Karpas-422 (cell line): ENCODE data around the gene RFNG. TPM values are rescaled to one million over a fixed set of nuclear protein-coding genes. Genes with fewer than 3 reads are reported as not detected.

Experiments
- DNase-seq: peaks from one replicate; pipeline ENCODE4 v3.0.0-alpha.2; 2015
- H2AFZ ChIP-seq: fragments of 200-600 bp; sonication (generic); 2 replicates; pipeline ENCODE4 v1.6.1; 2014; ENCODE audit warnings: antibody characterized with exemption, low read length, mixed read lengths
- H3K27ac ChIP-seq: fragments of 200-600 bp; sonication (generic); 2 replicates; pipeline ENCODE4 v1.5.1; 2014; ENCODE audit warnings: mild to moderate bottlenecking, low read length, moderate library complexity
- H3K27me3 ChIP-seq: fragments of 200-600 bp; sonication (generic); 2 replicates; pipeline ENCODE4 v1.6.1; 2014; ENCODE audit warnings: low read length, mixed read lengths
- H3K36me3 ChIP-seq: fragments of 200-600 bp; sonication (generic); 2 replicates; pipeline ENCODE4 v1.6.1; 2014; ENCODE audit warnings: low read length, mixed read lengths; ENCODE audit not compliant: insufficient read depth
- H3K4me1 ChIP-seq: fragments of 200-600 bp; sonication (generic); 2 replicates; pipeline ENCODE4 v1.6.1; 2014; ENCODE audit warnings: mild to moderate bottlenecking, low read length, mixed read lengths
- H3K4me2 ChIP-seq: fragments of 200-600 bp; sonication (generic); 2 replicates; pipeline ENCODE4 v1.6.1; 2014; ENCODE audit warnings: low read length, low read depth, mild to moderate bottlenecking; ENCODE audit not compliant: poor library complexity, severe bottlenecking
- H3K4me3 ChIP-seq: fragments of 200-600 bp; sonication (generic); 2 replicates; pipeline ENCODE4 v1.5.1; 2014; ENCODE audit warnings: mild to moderate bottlenecking, antibody characterized with exemption, low read length, mixed read lengths
- H3K79me2 ChIP-seq: fragments of 200-600 bp; sonication (generic); 2 replicates; pipeline ENCODE4 v1.6.1; 2014; ENCODE audit warnings: mild to moderate bottlenecking, low read length, mixed read lengths
- H3K9ac ChIP-seq: fragments of 200-600 bp; sonication (generic); 2 replicates; pipeline ENCODE4 v1.6.0; 2014; ENCODE audit warnings: low read length
- H3K9me2 ChIP-seq: fragments of 200-600 bp; sonication (generic), shearing (Covaris generic); replicated peaks from 2 replicates; pipeline ENCODE4 v1.6.0; 2014; ENCODE audit warnings: mild to moderate bottlenecking, low read length, moderate library complexity; ENCODE audit not compliant: insufficient read depth
- H3K9me3 ChIP-seq: fragments of 300-700, 200-600 bp; sonication (generic); 2 replicates; pipeline ENCODE4 v1.6.1; 2014; ENCODE audit warnings: low read length, mixed read lengths
- H4K20me1 ChIP-seq: fragments of 200-600 bp; sonication (generic); 2 replicates; pipeline ENCODE4 v1.6.1; 2014; ENCODE audit warnings: mild to moderate bottlenecking, antibody characterized with exemption, low read length, low read depth; ENCODE audit not compliant: insufficient read depth
- total RNA-seq: library from RNA; depleted of rRNA; stranded (reverse); fragments of >200 nt; shearing (Covaris generic); gene quantifications from 2 replicates; pipeline ENCODE4 v1.2.3, GENCODE V29; 2014; ENCODE audit warnings: low replicate concordance

The RFNG gene
- total RNA-seq, 1 experiment from 2014 or later: 16.5 TPM

DNA sequence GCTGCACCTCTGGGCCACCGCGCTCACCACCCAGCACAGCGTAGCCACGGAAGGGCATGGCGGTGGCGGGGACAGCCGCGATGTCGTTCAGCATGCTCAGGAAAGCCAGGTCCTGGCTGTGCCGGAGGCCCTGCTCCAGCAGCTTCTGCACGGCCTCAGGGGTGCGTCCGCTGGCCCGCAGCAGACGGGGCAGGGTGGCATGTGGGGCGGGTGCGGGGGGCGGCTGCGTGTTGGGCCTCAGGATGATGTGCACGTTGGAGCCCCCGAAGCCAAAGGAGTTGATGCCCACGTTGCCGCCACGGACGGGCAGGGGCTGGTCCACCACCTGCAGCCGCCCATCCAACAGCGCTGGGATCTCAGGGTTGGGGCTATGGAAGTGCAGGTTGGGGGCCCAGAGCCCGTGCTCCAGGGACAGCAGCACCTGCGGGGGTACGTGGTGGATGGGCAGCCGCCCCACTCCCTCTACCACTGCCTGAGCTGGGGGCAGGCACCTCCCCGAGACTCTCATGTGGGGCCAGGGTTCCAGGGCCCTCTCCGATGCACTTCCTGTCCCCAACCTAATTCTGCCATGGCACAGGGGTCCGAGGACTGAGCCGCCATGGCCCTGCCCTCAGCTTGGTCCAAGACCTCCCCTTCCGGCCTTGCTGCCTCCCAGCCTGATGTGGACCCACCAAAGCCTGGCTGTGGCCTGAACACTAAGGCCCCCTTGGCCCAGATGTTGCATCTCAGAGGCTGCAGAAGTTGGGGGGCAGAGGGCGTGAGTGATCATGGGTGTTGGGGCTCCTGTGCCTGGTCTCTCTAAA lies 39.9 kb upstream of the RFNG start:
- H2AFZ ChIP-seq: no peak overlapping the region
- H3K36me3 ChIP-seq: peaks cover 20% of the 10 kb centered on the region
- no peak overlapping the region for H3K4me2 ChIP-seq
- peaks cover 42% of the 10 kb centered on the region for H4K20me1 ChIP-seq
- H3K9ac ChIP-seq: no peak overlapping the region
- no peaks in the 10 kb centered on the region for H3K27me3 ChIP-seq
- H3K79me2 ChIP-seq: peaks cover 21% of the 10 kb centered on the region
- no peaks in the 10 kb centered on the region for H3K9me2 ChIP-seq
- H3K27ac ChIP-seq: no peak overlapping the region
- no peaks in the 10 kb centered on the region for H3K9me3 ChIP-seq
- DNase-seq: no peak
- no peak overlapping the region for H3K4me3 ChIP-seq
- H3K4me1 ChIP-seq: peaks cover 7% of the 10 kb centered on the region

DNA sequence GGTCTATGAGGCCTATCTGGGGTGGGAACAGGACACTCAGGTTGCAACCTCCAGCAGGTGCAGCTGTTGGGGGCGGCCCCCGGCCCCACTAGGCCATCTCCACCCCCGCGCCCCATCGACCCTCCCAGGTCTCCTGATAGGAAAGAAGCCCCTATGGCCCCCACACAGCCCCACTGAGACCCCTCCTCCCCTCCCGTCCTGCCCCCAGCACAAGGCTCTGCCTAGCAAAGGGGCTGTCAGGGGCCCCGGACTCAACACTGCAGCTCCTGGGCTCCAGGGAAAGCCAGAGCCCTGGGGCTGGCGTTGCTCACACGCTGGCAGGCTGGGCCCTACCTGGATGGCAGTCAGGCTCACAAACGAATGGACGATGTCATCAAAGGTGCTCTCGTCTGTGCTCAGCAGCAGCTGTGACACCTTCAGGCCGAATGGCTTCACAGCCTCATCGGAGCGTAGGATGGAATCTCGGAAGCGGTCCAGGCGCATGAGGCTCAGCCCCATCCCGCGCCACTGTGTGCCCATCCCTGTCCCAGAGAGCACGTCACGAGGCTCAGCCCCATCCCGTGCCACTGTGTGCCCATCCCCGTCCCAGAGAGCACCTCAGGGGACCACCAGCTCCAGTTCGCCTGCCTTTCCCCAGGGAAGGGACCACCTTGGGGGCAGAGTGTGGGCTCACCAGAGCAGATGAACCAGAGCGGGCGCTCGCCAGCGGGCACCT lies 39.1 kb upstream of the RFNG start:
- H3K4me2 ChIP-seq: no peak overlapping the region
- H3K27me3 ChIP-seq: no peaks in the 10 kb centered on the region
- H3K4me3 ChIP-seq: no peak overlapping the region
- no peaks in the 10 kb centered on the region for H3K9me2 ChIP-seq
- no peak overlapping the region for H3K9ac ChIP-seq
- H3K36me3 ChIP-seq: peaks cover 15% of the 10 kb centered on the region
- peaks cover 14% of the 10 kb centered on the region for H3K79me2 ChIP-seq
- no peak overlapping the region for H2AFZ ChIP-seq
- no peaks in the 10 kb centered on the region; the same call in 1 of the 2 replicates for H3K4me1 ChIP-seq
- no peak for DNase-seq
- no peak overlapping the region for H3K27ac ChIP-seq
- H3K9me3 ChIP-seq: no peaks in the 10 kb centered on the region
- peaks cover 40% of the 10 kb centered on the region for H4K20me1 ChIP-seq

- Histone ChIP-seq H3K9me2 (no peaks in the 10 kb centered on the region), H3K27ac (no peak overlapping the region), H3K36me3 (peaks cover 11% of the 10 kb centered on the region), H2AFZ (no peak overlapping the region), H3K9ac (no peak overlapping the region), H3K27me3 (no peaks in the 10 kb centered on the region), H3K4me1 (no peaks in the 10 kb centered on the region), H3K79me2 (peaks cover 6% of the 10 kb centered on the region), H3K4me2 (no peak overlapping the region), H3K9me3 (no peaks in the 10 kb centered on the region), H4K20me1 (peaks cover 32% of the 10 kb centered on the region; the same call in 1 of the 2 replicates), H3K4me3 (no peak overlapping the region)
- DNase-seq: no peak
These were observed 38.3 kb upstream of the RFNG start for GRCh38 chr17:82089723-82090548.

DNA sequence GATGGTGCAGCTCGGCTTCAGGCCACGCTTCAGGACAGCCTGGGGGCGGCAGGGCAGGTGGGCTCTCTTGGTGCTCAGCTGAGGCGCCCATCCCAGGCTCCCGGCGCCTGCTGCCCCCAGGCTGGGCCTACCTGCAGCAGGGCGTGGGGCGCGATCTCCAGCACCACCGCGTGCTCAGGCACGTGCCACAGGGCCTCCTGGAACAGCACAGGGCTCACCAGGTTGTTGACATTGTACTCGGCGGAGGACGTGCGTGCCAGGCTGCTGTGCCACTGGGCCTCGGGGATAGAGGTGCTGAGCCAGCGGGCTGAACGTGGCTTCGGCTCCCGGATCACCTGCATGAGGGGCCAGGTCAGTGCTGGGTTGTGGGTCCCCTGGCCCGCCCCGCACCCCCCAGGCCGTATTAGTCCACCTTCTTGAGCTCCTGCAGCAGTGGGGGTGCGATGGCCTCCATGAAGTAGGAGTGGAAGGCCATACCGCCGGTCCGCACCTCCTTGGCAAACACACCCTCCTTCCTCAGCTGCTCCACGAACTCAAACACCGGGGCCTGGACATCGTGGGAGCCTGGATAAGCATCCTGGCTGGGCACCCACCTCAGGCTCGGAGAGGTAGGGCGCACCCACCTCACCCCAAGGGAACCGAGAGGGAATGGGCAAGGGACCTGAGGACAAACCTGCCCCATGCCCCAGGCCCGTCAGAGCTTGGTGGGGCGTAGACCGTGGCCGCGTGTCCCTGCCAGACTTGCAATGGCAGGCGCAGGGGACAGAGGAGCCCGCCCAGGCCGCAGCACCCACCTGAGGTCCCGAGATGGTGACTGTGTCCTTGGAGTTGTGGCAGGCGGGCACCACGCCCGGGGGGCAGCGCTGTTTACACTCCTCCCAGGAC lies 37.5 kb upstream of the RFNG start:
- H3K9me2 ChIP-seq: no peaks in the 10 kb centered on the region

GRCh38 chr17:82087961-82088837 lies 36.6 kb upstream of the RFNG start:
- Histone ChIP-seq H4K20me1 (peaks cover 37% of the 10 kb centered on the region; the same call in 1 of the 2 replicates), H3K9me2 (no peaks in the 10 kb centered on the region), H3K27ac (no peak overlapping the region), H3K79me2 (no peaks in the 10 kb centered on the region), H3K4me2 (no peak overlapping the region), H3K27me3 (no peaks in the 10 kb centered on the region), H3K36me3 (peaks cover 12% of the 10 kb centered on the region), H3K4me1 (no peaks in the 10 kb centered on the region), H2AFZ (no peak overlapping the region), H3K9ac (no peak overlapping the region), H3K9me3 (no peaks in the 10 kb centered on the region), H3K4me3 (no peak overlapping the region)
- no peak for DNase-seq

More for the DNA sequence above, 37.5 kb upstream of the RFNG start:
- H3K4me2 ChIP-seq: no peak overlapping the region
- no peaks in the 10 kb centered on the region for H3K4me1 ChIP-seq
- H3K27me3 ChIP-seq: no peaks in the 10 kb centered on the region
- H3K36me3 ChIP-seq: peaks cover 10% of the 10 kb centered on the region
- H3K4me3 ChIP-seq: no peak overlapping the region
- peaks cover 36% of the 10 kb centered on the region; the same call in 1 of the 2 replicates for H4K20me1 ChIP-seq
- H3K9me3 ChIP-seq: no peaks in the 10 kb centered on the region
- DNase-seq: no peak
- H3K79me2 ChIP-seq: peaks cover 2% of the 10 kb centered on the region; the same call in 1 of the 2 replicates
- no peak overlapping the region for H2AFZ ChIP-seq
- no peak overlapping the region for H3K9ac ChIP-seq
- no peak overlapping the region for H3K27ac ChIP-seq

GRCh38 chr17:82086941-82087906 lies 35.6 kb upstream of the RFNG start:
- Histone ChIP-seq H3K9me2 (no peaks in the 10 kb centered on the region), H3K79me2 (no peaks in the 10 kb centered on the region), H3K9ac (no peak overlapping the region), H3K4me3 (no peak overlapping the region), H3K36me3 (peaks cover 14% of the 10 kb centered on the region), H3K9me3 (no peaks in the 10 kb centered on the region), H3K4me1 (no peaks in the 10 kb centered on the region), H2AFZ (no peak overlapping the region), H3K27me3 (no peaks in the 10 kb centered on the region), H3K27ac (no peak overlapping the region), H4K20me1 (peaks cover 33% of the 10 kb centered on the region; the same call in 1 of the 2 replicates), H3K4me2 (no peak overlapping the region)
- DNase-seq: no peak
